Upper lobe of left lung (tissue), 6 donors: ENCODE results near the gene ASCL2. TPM values are rescaled to one million over a fixed set of nuclear protein-coding genes. Genes with fewer than 3 reads are reported as not detected.
A peak's percentile ranks its signal among the peaks of the same experiment; 100 is the strongest.

ENCODE experiments used
- ATAC-seq, 2 donors: fragments of 200-7000 bp; cut with Tn5 transposase; one replicate each; pipeline ENCODE4 v1.9.1; 2022; ENCODE audit warnings: mild to moderate bottlenecking in 2 of 2, moderate library complexity in 2 of 2; ENCODE audit not compliant: low FRiP score in 2 of 2
- DNase-seq, 2 donors: peaks; one replicate each; pipeline ENCODE4 v3.0.0-alpha.2; 2019 to 2020
- H3K27ac ChIP-seq, 4 donors: fragments of 200-600 bp; sonication (generic); one replicate each; pipeline ENCODE4 v1.5.1; 2016 to 2019
- H3K27me3 ChIP-seq, 4 donors: fragments of 200-600 bp; sonication (generic); one replicate each; pipeline ENCODE4 v1.5.1; 2017 to 2019
- H3K36me3 ChIP-seq, 4 donors: fragments of 200-600 bp; sonication (generic); one replicate each; pipeline ENCODE4 v1.5.1; 2016 to 2019
- H3K4me1 ChIP-seq, 4 donors: fragments of 200-600 bp; sonication (generic); one replicate each; pipeline ENCODE4 v1.5.1; 2018 to 2019
- H3K4me3 ChIP-seq, 4 donors: fragments of 200-600 bp; sonication (generic); one replicate each; pipeline ENCODE4 v1.5.1; 2017 to 2019; ENCODE audit warnings: mild to moderate bottlenecking in 2 of 4, moderate library complexity in 1 of 4
- H3K9me3 ChIP-seq, 4 donors: fragments of 200-600 bp; sonication (generic); one replicate each; pipeline ENCODE4 v1.5.1; 2018 to 2019
- CTCF ChIP-seq, 6 experiments: fragments of 450-650 bp in 4 of 6; fragments of 200-600 bp in 2 of 6; sonication (generic) in 2 of 6; IDR thresholded peaks; one replicate each; pipeline ENCODE4 v1.5.1; 2016 to 2019; ENCODE audit warnings: antibody characterized with exemption in 6 of 6
- EP300 ChIP-seq, 4 donors: sonication (generic); formaldehyde crosslinking; IDR thresholded peaks; one replicate each; pipeline ENCODE4 v1.5.1; 2017; ENCODE audit warnings: antibody characterized with exemption in 4 of 4, control low read depth in 2 of 4
- POLR2A ChIP-seq, 4 donors: fragments of 450-650 bp; IDR thresholded peaks; one replicate each; pipeline ENCODE4 v1.5.1; 2016 to 2017; ENCODE audit warnings: antibody characterized with exemption in 4 of 4, mild to moderate bottlenecking in 2 of 4
- POLR2AphosphoS5 ChIP-seq, 2 donors: sonication (generic); formaldehyde crosslinking; IDR thresholded peaks; one replicate each; pipeline ENCODE4 v1.5.1; 2017; ENCODE audit warnings: antibody characterized with exemption in 2 of 2
- WGBS, 2 donors: methylation state at CpG; one replicate each; pipeline ENCODE4 v1.1.5; 2017 to 2018; 5-methylcytosine and 5-hydroxymethylcytosine counted together
- total RNA-seq, 6 donors: library from RNA; depleted of rRNA in 4 of 6; stranded (reverse); fragments of >200 nt in 4 of 6; gene quantifications; one replicate each; pipeline versions ENCODE4 v1.1.0 to v1.2.1, GENCODE V29; 2016 to 2021
- donor health status: DM: no; HTN: no; CAD: no; lungs with moderate emphysema.
- donor health status: DM: no; HTN: yes; CAD: no; lungs with severe emphysema.

The ASCL2 gene
- total RNA-seq, 6 donors from 2014 or later, result 1.4 to 3.4 (median 1.9) TPM; not detected in 2

GRCh38 chr11:2265854-2266585 is 4.4 kb downstream of the ASCL2 start:
- WGBS, 2 donors, result 65 to 73% methylated on average over 19 to 20 of the region's 24 CpGs
- Histone ChIP-seq H3K27ac (peak overlapping the region; percentile 35 to 72 (median 48)), H3K36me3 (no peaks in the 10 kb centered on the region), H3K27me3 (peaks cover 0 to 17% (median 5%) of the 10 kb centered on the region in 4 donors), H3K9me3 (no peaks in the 10 kb centered on the region), H3K4me1 (peaks cover 25 to 45% (median 30%) of the 10 kb centered on the region in 4 donors), H3K4me3 (no peak overlapping the region)
- ATAC-seq (no peak), DNase-seq (no peak)
- TF ChIP-seq CTCF (IDR thresholded peaks at IDR 0.05), result no peak
- TF ChIP-seq EP300 (IDR thresholded peaks at IDR 0.05), result no peak
- no peak for TF ChIP-seq POLR2AphosphoS5 (IDR thresholded peaks at IDR 0.05)

- H3K4me1 ChIP-seq, result peaks cover 19 to 39% (median 24%) of the 10 kb centered on the region in 4 donors
- ATAC-seq (peak in 1 of 2 donors; percentile 11), DNase-seq (no peak)
- peak in 2 of 6 experiments; percentile 4 to 9 for TF ChIP-seq CTCF (IDR thresholded peaks at IDR 0.05)
- no peak for TF ChIP-seq POLR2A (IDR thresholded peaks at IDR 0.05)
- TF ChIP-seq EP300 (IDR thresholded peaks at IDR 0.05), result no peak
- TF ChIP-seq POLR2AphosphoS5 (IDR thresholded peaks at IDR 0.05), result no peak
- H3K27me3 ChIP-seq, result peaks cover 0 to 10% (median 1%) of the 10 kb centered on the region in 4 donors
- no peak overlapping the region for H3K4me3 ChIP-seq
- H3K9me3 ChIP-seq, result no peaks in the 10 kb centered on the region
- WGBS, 2 donors, result 42 to 49% methylated on average over 2 of the region's 2 CpGs
- H3K36me3 ChIP-seq, result no peaks in the 10 kb centered on the region
- peak overlapping the region; percentile 35 to 72 (median 48) for H3K27ac ChIP-seq
Measured at GRCh38 chr11:2265396-2265795, 5.0 kb downstream of the ASCL2 start.

GRCh38 chr11:2264366-2265053 is 5.9 kb downstream of the ASCL2 start:
- peaks cover 12 to 30% (median 15%) of the 10 kb centered on the region in 4 donors for H3K4me1 ChIP-seq
- TF ChIP-seq CTCF (IDR thresholded peaks at IDR 0.05), result no peak
- TF ChIP-seq POLR2AphosphoS5 (IDR thresholded peaks at IDR 0.05), result no peak
- no peak for TF ChIP-seq EP300 (IDR thresholded peaks at IDR 0.05)
- ATAC-seq, result no peak
- peak in 1 of 2 donors; percentile 41 for DNase-seq
- no peak overlapping the region for H3K27ac ChIP-seq
- no peaks in the 10 kb centered on the region for H3K36me3 ChIP-seq
- no peak overlapping the region for H3K4me3 ChIP-seq
- 87 to 95% methylated on average over 22 of the region's 22 CpGs for WGBS, 2 donors
- H3K27me3 ChIP-seq, result peaks cover 0 to 1% (median 0%) of the 10 kb centered on the region in 4 donors
- H3K9me3 ChIP-seq, result no peaks in the 10 kb centered on the region

DNA sequence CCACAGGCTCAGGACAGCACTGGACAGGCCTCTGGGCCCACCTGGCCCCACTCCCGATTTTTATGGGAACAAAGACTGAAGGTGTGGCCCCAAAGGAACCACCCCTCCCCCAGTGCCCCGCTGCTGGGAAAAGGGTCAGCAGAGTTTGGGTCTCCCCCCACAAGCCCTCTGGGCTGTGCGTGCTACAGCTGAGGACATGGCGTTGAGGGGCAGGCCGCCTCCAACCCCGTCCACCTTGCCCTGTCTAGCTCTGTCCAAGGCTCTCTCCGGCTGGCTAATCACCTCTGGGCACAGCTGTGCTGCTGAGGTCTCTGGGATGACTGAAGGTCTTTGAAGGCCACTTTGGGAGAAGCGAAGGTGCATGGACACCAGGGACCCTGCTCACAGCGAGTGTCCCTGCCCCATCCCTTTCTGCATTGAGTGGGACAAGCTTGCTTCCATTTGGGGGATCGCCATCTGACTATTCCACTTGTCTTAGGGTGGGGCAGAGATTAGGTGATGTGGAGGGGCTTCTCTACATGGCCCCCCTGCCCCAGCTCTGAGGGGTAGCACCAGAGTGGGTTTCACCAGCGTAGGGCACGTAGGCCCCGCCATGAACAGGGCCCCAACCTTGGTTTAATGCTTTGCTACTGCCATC is 6.5 kb downstream of the ASCL2 start:
- Histone ChIP-seq H3K4me3 (no peak overlapping the region), H3K9me3 (no peaks in the 10 kb centered on the region), H3K27ac (no peak overlapping the region), H3K4me1 (peaks cover 7 to 23% (median 9%) of the 10 kb centered on the region in 4 donors), H3K27me3 (no peaks in the 10 kb centered on the region), H3K36me3 (no peaks in the 10 kb centered on the region)
- TF ChIP-seq EP300 (IDR thresholded peaks at IDR 0.05) (no peak), CTCF (IDR thresholded peaks at IDR 0.05) (no peak), POLR2A (IDR thresholded peaks at IDR 0.05) (no peak), POLR2AphosphoS5 (IDR thresholded peaks at IDR 0.05) (no peak)
- 97 to 99% methylated on average over 6 to 12 of the region's 13 CpGs for WGBS, 2 donors
- DNase-seq, result no peak
- no peak for ATAC-seq
